GM19455 (cell line): ENCODE results near the gene LANCL1.

Source experiments
- ATAC-seq: cut with Tn5 transposase; IDR thresholded peaks from one replicate; pipeline ENCODE4 v1.9.1; 2021; ENCODE audit not compliant: unreplicated experiment

Gene LANCL1, protein sequence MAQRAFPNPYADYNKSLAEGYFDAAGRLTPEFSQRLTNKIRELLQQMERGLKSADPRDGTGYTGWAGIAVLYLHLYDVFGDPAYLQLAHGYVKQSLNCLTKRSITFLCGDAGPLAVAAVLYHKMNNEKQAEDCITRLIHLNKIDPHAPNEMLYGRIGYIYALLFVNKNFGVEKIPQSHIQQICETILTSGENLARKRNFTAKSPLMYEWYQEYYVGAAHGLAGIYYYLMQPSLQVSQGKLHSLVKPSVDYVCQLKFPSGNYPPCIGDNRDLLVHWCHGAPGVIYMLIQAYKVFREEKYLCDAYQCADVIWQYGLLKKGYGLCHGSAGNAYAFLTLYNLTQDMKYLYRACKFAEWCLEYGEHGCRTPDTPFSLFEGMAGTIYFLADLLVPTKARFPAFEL

DNA sequence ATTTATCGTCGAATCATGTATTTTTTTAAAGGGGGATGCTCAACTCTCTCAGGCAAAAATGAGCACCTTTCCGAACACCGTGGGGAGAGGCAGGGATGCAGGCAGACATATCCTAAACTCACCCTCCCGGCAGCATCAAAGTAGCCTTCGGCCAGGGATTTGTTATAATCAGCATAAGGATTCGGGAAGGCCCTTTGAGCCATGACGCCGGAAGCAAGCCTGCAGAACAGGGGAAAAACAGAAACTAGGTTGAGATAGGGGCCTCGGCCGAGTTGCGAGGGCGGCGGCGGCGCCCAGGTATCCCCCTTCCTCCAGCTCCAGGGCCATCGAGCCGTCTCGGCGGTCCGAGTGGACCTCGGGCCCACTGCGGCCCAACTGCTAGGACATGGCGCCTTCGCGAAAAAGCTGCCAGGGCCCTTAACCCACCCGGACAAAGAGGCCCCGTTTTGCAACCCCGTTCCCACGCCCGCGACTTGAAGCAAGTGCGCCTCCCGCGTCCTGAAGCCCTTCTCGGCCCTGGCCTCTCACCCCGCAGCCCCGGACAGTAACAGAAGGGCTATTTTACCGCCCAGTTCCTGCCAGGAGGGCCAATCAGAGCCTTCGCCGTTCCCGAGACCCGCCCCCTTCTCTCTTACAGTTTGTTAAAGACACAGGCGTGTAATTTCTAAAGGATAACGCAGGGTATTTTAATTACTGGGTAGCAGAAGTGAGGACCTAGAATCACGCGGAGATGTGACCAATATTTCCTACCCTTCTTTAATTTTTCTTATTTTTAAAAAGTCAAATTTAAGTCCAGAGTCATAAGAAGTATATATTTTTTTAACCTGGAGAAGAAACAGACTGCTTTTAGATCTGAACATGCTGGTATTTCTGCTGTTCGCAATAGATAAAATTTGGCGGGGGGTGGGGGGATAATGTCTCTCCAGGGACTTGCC, at the start of gene LANCL1:
TSS of gene LANCL1 (minus strand) at position 566 of the 935 bp plus-strand sequence. CDS start at position 203, 363 bp downstream.
- peak; percentile 100 for ATAC-seq

DNA sequence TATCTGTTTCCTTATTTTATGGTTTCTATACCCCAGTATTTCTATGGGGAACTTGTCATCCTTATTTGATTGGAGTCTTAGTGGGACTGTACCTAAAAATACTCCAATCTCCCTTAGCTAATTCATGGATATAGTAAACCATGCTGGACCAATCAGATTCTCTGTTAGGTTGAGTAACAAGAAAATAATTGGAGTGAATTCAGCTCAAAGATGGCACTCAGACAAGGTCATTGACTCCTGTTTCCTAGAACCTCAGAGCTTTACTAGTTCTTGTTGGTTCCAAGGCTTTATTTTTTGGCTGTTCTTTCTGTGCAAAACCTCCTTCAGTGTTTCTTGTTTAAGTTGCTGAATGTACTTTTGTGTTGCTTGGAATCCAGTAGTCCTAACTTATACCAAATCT, 48.0 kb upstream of the LANCL1 start:
- ATAC-seq, result no peak

DNA sequence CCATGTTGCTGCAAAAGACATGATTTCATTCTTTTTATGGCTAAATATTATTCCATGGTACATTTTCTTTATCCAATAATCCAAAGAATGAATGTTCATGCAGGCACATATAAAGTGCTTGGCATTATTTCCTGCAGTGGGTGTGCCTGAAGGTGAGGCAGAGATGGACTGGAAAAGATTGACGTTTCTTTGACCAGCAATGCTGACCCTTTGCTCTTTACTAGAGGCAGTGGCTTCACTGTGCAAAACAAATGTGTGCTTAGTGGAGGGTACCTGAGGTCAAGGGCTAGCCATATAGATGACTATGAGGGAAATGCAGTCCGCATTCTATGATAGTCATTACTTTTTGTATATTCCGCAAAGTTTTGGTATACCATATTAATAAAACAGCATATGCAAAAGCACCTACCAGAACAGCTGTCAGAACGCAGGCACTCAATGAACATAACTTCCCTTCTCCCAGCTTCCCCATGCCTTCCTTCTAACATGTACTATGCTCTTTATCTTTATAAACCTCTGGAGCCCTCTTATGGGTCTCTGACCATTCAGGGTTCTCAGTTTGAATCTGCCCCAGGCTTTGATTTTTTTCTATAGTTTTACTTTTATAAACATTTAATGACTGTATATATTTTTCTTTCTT, 47.2 kb upstream of the LANCL1 start:
- no peak for ATAC-seq

DNA sequence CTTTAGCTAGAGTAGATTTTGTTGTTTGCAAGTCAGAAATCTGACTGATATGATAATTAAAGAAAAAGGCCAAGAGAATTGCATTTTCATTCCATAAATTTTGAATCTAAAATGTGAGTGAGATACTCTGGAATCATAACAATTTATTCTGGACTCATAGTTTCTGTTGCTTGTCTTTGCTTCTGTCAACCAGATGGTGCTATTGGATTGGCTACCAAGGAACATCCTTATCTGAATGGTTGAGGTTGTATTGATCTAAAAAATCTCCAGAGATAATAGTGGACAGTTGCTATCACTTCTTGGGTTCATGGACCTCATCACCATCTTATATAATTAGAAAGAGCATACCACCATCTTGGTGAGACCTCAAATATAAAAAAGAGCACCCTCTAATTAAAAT, 45.8 kb upstream of the LANCL1 start:
- ATAC-seq, result no peak

DNA sequence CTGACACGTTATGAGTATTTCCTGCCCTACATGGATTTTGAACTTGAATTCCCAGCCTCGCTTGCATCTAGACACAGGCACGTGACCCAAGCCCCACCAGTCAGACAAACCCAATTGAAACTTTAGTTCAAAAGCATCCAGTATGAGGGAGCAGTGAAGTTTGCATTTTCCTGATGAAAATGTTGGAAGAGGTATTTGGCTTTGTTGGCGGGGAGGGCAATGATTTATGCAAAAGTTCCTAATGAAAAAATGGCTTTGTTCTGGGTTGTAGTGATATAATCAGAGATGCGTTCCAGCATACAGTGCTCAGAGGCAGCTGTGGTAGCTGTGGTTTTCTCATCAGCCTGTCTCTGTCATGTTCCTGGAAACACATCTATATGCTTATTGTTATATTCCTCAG, 43.0 kb upstream of the LANCL1 start:
- ATAC-seq, result no peak

DNA sequence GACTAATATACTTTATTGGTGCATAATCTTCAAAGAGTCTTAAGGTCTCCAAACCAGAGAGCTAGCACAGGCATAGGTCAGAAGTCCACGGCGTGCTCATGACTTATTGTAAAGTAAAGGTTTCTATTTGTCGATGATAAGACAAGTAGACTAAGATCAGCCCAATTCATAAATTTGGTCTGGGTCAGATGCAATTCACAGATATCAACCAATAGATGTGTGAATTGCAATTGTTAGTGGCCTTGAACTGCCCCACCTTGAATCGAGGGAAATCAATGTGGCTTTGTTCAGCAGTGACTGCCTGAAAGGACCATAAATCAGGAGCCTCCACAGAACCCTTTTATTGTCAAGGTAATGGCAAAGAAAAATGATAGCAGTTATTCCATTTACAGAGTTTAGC, 40.7 kb upstream of the LANCL1 start:
- ATAC-seq, result no peak

DNA sequence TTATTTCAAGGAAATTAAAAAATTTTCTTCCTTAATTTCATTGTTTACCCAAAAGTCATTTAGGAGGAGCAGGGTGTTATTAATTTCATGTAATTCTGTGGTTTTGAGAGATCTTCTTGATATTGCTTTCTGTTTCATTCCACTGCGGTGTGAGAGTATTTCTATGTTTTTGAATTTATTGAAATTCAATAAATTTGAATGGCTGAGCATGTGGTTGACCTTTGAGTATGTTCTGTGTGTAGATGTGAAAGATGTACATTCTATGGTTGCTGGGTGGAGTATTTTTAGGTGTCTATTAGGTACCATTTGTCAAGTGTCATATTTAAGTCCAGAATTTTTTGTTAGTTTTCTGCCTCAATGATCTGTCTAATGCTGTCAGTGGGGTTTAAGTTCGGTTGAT, 39.4 kb upstream of the LANCL1 start:
- ATAC-seq, result no peak

DNA sequence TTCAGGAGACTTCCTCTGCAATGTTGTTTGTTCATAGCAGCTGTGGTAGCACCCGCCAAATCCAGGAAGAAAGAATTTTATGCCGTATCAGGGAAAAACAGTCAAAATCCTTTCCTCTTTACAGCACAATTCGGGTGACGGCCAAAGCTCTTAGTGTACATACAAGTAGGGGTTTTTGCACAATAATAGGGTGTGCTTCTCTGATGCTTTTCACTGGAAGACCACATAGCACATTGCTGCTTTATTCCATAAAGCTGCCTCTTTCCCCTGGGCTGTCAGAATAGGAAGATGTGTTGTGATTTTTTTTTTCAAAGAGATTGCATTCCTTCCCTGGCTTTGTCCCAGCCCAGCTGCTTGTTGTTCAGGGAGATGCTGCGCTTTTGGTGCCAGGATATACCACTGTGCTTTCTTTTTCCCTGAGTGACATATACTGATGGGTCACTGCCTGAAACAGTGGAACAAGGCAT, 27.2 kb upstream of the LANCL1 start:
- ATAC-seq, result no peak

DNA sequence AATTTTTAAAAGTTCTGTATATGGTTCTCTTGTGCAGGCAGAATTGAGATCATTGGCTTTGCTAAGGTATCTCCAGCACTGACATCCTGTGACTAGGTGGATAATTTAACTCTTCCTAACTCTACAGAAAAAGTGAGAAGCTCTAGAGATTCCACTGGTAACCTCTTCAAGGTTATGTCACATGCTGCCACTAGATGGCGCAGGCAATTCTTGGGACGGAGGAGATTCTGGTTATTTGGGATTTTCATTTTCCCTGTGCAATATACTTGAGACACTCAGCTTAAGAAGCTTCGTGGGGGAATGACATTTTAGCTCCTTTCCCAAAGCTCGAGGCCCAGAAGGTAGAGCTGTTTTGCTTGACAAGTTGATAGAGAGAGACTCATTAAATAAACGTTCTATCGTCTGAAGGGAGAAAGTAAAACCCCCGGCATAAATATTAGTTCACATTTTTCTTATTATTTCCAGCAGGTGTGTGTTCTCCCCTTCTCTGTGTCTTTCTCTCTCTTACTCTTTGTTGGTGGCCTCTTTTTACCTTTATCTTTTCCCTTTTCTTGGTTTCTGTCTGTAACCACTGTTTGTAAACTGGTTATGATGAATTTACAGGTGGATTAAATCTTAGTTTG, 26.6 kb upstream of the LANCL1 start:
- peak; percentile 87 for ATAC-seq

DNA sequence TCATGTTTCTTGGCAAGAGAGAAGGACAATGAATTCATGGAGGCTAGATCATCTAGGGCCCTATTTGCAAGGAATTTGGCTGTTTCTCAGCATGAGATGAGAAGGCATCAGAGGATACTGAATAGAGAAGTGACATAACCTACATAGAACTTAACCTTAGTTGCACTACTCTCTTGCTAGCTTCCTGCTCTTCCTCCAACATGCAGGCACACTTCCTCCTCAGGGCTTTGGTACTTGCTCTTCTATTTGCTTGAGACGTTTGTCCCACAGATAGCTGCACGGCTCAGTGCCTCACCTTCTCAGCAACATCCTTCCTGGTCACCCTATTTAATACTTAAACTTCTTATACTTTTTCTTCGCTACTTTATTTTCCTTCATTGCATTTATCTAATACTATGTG, 20.0 kb upstream of the LANCL1 start:
- no peak for ATAC-seq

DNA sequence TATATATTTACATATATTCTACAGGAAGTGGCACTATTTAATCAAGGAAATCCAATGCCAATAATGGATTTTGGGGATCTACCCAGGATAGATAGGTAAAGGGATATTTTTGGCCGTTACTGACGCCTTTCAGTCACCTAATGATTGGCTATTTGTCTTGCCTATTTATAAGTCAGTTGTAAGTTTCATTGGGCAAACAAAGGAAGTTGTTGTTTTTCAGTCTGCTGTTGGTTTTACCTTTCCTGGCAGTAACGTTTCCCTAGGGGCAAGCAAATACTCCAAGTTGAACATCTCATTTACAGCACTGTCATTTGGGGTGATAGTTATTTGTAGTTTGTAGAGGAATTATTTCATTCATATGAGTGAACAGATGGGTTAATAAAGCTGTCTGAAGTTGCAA, 17.0 kb upstream of the LANCL1 start:
- ATAC-seq, result no peak

DNA sequence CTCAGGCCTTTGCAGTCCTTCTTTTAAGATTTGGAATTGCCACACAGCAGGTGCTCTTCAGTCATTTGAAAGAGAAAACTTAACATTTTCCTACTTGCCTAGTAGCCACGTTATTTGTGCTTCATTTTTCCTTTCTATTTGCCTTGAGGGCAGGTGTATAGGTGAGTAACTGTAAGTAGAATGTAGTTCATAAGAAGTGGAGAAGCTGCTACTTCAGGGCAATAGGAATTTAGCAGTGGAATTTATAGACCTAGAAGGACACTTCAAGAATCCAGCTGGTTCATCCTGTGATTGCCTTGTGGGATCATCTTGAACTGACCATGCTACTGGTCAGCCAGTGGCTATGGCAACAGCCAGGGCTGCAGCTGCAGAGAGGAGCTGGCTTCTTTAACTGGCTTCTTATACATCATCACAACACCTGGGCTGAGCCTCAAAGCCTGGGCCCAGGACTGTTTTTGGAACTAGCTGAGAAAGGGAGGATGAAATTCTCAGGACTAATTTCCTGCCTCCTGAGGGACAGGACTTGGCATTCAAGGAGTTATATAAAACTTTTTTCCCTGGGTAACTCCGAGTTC, 5.1 kb upstream of the LANCL1 start:
- no peak for ATAC-seq

DNA sequence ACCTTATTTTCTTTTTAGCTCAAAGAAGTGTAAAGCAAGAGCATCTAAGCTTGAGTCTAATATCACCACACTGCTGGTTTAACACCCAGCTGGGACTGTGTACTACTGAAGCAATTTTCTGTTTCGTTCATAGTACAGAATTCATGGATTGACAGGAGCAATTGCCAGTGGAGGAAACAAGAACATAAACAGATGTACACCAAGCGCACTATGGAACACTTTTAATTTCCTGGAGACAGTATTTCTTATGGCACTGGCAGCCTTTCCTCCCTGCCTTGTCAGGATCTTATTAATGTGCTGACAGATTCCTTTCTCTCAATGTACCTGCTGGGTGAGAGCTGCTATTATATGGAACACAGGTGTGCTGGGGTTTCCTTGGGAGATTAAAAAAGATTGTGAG, 4.2 kb upstream of the LANCL1 start:
- no peak for ATAC-seq

DNA sequence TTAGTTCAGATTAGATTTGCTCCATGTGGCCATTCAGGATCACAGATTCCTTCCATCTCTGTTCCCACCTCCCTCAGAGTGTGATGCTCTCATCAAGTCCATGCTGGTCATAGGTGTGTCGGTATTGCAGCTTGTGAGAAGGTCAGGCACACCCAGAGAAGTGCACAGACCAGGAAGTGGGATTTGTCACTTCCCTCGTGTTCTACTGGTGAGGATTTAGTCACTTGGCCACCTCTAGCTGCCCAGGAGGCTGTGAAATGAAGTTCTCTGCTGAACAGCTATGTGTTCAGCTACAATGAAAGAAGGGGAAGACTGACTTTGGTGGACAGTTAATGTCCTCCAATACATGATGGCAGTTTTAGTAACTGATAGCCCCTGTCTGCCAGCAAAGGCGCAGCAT, 3.5 kb upstream of the LANCL1 start:
- no peak for ATAC-seq

DNA sequence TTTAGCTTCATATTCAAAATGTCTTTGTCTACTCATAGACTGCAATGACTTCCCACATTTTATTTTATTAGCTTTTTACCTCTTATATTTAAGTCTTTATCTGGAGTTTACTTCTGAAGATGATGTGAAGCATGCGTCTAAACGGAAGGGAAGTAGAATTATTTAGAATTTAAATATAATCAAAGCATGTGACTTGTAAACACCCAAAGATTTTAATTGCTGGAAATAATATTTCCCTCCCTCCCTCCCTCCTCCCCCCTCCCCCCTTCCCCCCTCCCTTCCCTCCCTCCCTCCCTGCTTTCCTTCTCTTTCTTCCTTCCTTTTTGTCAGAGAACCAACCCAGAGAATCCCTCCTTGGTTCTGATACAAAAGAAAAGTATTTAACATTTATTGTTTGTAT, 2.1 kb upstream of the LANCL1 start:
- no peak for ATAC-seq

DNA sequence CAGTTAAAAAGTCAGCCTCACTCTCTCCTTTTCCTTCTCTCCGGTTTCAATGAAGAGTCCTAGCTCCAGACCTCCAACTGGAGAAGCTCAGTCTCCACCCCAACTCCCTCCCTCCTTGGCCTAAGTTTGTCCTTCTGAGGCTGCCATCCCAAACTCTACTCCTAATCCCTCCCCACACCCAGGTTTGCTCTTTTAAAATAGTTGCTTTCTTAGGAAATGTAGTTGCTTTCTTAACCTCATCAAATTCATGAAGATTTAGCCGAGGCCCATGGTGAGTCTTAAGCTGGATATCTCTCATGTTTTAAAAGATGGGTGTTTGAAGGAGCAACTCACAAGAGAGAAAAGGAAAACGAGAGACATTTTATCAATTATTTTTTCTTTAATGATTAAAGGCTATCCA, 937 bp upstream of the LANCL1 start:
- ATAC-seq, result no peak

DNA sequence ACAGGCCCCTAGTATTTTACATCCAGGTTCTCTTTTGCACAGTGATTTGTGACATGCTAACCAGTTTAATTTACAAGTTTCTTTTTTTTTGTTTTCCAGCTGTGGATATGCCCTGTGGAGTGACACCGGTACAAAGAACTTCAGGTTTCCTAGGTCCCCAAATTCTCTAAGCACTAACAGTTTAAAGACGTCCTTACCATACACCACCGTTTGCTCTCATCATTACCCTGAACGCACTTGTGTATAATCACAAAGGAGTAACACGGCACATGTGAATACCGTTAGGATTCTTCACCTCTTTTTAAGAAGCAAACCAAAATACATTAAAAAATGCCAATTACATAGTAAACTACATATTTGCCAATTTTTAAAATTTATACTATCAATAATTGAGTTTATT, 853 bp downstream of the LANCL1 start:
- ATAC-seq, result no peak

DNA sequence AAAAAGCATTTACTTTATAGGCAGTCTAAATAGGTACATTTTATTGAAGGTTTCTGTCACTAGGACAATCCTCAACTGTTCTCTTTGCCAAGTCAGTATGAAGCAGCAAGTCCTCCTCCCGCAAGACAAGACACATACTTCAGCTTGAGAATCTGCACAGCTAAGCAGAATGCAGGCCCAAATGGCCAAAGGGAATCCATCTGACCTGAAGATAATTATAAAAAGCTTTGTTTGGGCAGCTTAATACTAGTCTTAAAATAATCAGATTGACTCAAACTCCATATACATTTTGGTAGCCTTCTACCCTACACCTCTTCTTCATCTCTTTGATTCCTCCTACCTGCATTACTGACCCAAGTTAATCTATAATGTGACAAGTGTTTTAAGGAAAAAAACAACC, 1.8 kb downstream of the LANCL1 start:
- no peak for ATAC-seq

DNA sequence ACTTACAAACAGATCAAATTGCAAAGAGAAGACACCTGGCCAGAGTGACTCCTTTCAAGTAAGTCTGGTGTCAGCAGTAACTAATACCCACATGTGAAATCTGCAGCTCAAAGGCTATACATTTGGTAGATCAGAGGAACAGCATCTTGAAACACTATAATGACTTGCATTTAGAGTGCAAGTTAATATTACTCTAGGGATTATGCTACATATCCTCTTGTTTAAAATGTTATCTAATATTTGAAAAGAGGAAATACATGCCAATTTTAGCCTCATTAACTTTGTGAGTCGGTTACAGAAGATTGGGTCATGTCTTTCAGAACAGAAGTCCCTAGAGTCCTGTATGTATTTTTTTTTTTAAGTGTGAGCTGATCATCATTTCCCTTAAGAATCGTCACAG, 15.2 kb downstream of the LANCL1 start:
- no peak for ATAC-seq

DNA sequence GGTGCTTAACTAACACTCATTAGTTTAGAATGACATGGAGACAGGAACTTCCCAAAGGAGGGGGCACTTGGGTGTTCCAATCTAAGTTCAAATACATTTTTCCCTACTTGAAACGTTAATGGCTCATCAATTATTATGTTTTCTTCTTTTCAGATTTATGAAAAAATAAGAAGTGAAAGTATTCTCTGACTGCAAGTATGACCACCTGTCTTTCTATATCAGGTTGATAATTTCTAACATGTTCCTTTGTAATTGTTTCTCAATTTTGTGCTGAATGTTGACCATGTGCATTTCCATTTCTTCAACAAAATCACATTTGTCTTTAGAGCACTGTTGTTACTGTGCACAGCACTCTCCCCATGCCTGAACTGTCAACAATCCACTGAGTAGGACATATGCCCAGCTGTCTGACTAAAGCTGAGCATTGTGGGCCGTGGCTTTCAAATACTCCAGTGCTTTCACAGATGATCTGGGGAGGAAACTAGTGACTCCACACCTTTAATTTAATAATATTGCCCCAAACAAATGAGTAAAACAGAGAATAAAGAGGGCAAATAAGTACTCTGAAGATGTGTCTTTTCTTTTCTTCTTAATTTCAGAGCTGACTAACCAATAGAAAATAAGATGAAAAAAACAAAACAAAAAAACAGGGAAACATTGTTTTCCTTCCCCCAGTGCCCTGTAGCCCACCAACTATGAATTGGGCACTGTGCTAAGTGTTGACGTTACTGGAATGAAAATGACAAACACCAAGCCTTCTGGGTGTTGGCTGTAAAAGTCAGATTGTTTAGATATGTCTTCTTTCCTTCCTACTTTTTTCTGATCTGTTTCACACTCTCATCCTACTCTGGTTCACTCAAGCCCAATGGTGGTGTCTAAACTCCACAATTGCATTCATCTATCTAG, 16.0 kb downstream of the LANCL1 start:
- ATAC-seq, result peak; percentile 60
